Colonic mucosa (tissue), 4 donors: ENCODE measurements around the gene OPCML. TPM values are rescaled to one million over a fixed set of nuclear protein-coding genes. Genes with fewer than 3 reads are reported as not detected.

Experiments used
- DNase-seq: peaks from one replicate; pipeline ENCODE4 v3.0.0-alpha.2; 2020
- H3K27ac ChIP-seq: fragments of 200-600 bp; one replicate; pipeline ENCODE4 v1.8.0; 2021
- H3K27me3 ChIP-seq: fragments of 200-600 bp; one replicate; pipeline ENCODE4 v1.8.0; 2021
- H3K36me3 ChIP-seq: fragments of 200-600 bp; one replicate; pipeline ENCODE4 v1.8.0; 2021
- H3K4me1 ChIP-seq: fragments of 200-600 bp; one replicate; pipeline ENCODE4 v1.8.0; 2021; ENCODE audit warnings: mild to moderate bottlenecking
- H3K4me3 ChIP-seq: fragments of 200-600 bp; one replicate; pipeline ENCODE4 v1.8.0; 2021
- H3K9ac ChIP-seq, 2 donors: one replicate each; pipeline ENCODE4 v1.7.0; 2013; ENCODE audit warnings: control low read depth in 2 of 2, low read depth in 2 of 2, low read length in 2 of 2
- H3K9me3 ChIP-seq: fragments of 200-600 bp; one replicate; pipeline ENCODE4 v1.8.0; 2021
- intact Hi-C: fragments of 100-400 bp; cut with DNase I; formaldehyde crosslinking; loops from one replicate; pipeline ENCODE4 v1.14.1; 2022
- total RNA-seq, 2 donors: library from RNA; stranded (reverse); fragmentation: NEBNext Ultra II Directional in 1 of 2; extraction: Animal tissue kit (Norgen Biotek cat#: 25700) in 1 of 2; gene quantifications; one replicate each; pipeline ENCODE4 v1.2.1, GENCODE V29; 2021
- TF ChIP-seq, protein P1 (sequence below): fragments of 200-600 bp; IDR thresholded peaks from one replicate; pipeline ENCODE4 v1.8.0; 2022; ENCODE audit warnings: antibody characterized with exemption, mild to moderate bottlenecking
- donor health status: healthy.
- donor health status: DM: no; HTN: no; CAD: no.
- donor health status: DM: no; HTN: no; CAD: no.

Gene OPCML
- total RNA-seq, 2 donors from 2014 or later: 0.08 TPM; not detected in 1

GRCh38 chr11:133559382-133559781 is 27.1 kb upstream of the OPCML start:
- Histone ChIP-seq H3K9ac (no peak overlapping the region), H3K27me3 (no peaks in the 10 kb centered on the region), H3K4me1 (no peaks in the 10 kb centered on the region), H3K9me3 (no peaks in the 10 kb centered on the region), H3K27ac (no peak overlapping the region), H3K36me3 (no peaks in the 10 kb centered on the region), H3K4me3 (no peak overlapping the region)
- TF ChIP-seq, protein P1, sequence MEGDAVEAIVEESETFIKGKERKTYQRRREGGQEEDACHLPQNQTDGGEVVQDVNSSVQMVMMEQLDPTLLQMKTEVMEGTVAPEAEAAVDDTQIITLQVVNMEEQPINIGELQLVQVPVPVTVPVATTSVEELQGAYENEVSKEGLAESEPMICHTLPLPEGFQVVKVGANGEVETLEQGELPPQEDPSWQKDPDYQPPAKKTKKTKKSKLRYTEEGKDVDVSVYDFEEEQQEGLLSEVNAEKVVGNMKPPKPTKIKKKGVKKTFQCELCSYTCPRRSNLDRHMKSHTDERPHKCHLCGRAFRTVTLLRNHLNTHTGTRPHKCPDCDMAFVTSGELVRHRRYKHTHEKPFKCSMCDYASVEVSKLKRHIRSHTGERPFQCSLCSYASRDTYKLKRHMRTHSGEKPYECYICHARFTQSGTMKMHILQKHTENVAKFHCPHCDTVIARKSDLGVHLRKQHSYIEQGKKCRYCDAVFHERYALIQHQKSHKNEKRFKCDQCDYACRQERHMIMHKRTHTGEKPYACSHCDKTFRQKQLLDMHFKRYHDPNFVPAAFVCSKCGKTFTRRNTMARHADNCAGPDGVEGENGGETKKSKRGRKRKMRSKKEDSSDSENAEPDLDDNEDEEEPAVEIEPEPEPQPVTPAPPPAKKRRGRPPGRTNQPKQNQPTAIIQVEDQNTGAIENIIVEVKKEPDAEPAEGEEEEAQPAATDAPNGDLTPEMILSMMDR: no peak
- no peak for DNase-seq
- intact Hi-C loops: no loop called here

GRCh38 chr11:133555034-133555433 is 22.7 kb upstream of the OPCML start:
- Histone ChIP-seq H3K4me3 (no peak overlapping the region), H3K9me3 (no peaks in the 10 kb centered on the region), H3K36me3 (no peaks in the 10 kb centered on the region), H3K27ac (no peak overlapping the region), H3K4me1 (no peaks in the 10 kb centered on the region), H3K27me3 (no peaks in the 10 kb centered on the region), H3K9ac (no peak overlapping the region)
- TF ChIP-seq, protein P1: no peak
- DNase-seq: no peak
- intact Hi-C loops: no loop called here

GRCh38 chr11:133553885-133554740 is 21.8 kb upstream of the OPCML start:
- Histone ChIP-seq H3K4me3 (no peak overlapping the region), H3K4me1 (no peaks in the 10 kb centered on the region), H3K27ac (no peak overlapping the region), H3K36me3 (no peaks in the 10 kb centered on the region), H3K27me3 (no peaks in the 10 kb centered on the region), H3K9me3 (no peaks in the 10 kb centered on the region), H3K9ac (no peak overlapping the region)
- DNase-seq: no peak
- intact Hi-C loops: no loop called here
- TF ChIP-seq, protein P1: no peak

GRCh38 chr11:133552938-133553337 is 20.6 kb upstream of the OPCML start:
- TF ChIP-seq, protein P1: no peak
- DNase-seq: no peak
- Histone ChIP-seq H3K27me3 (no peaks in the 10 kb centered on the region), H3K27ac (no peak overlapping the region), H3K9me3 (no peaks in the 10 kb centered on the region), H3K36me3 (no peaks in the 10 kb centered on the region), H3K4me1 (no peaks in the 10 kb centered on the region), H3K4me3 (no peak overlapping the region), H3K9ac (no peak overlapping the region)
- intact Hi-C loops: no loop called here

DNA sequence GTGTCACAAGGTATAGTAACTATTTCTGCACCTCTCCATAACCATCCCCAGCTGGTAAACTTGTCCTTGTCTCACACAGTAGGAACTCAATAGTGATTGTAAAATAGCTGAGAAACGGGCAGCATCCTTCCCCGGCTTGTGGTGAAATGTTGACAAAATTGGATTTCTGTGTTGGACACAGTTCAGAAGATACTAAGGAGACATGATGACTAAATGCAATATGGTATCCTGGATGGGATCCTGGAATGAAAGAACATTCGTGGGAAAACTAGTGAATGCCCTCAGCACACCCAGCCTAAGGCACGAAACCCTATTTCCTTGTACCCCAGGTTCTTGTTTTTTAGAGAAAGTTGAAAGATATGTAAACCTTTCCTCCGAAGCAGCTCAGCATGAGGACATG is 18.8 kb upstream of the OPCML start:
- intact Hi-C loops: no loop called here
- Histone ChIP-seq H3K27ac (no peak overlapping the region), H3K36me3 (no peaks in the 10 kb centered on the region), H3K27me3 (no peaks in the 10 kb centered on the region), H3K4me1 (no peaks in the 10 kb centered on the region), H3K9me3 (no peaks in the 10 kb centered on the region), H3K9ac (no peak overlapping the region), H3K4me3 (no peak overlapping the region)
- TF ChIP-seq, protein P1: no peak
- DNase-seq: no peak
